HepG2 (cell line): Measurements from ENCODE around the gene MYL3. TPM values are rescaled to one million over a fixed set of nuclear protein-coding genes. Genes with fewer than 3 reads are reported as not detected.

Experiments used
- ATAC-seq: fragments of 200-7000 bp; cut with Tn5 transposase; 3 replicates; pipeline ENCODE4 v1.9.1; 2020; ENCODE audit warnings: mild to moderate bottlenecking, moderate library complexity
- BruUV-seq: library from RNA; stranded (reverse); fragments of 400-500 nt; replicated peaks from 2 replicates; lab custom pipeline; 2021; lab: Mats Ljungman, UMichigan
- CTCF ChIA-PET: fragments of 300-600 bp; formaldehyde crosslinking; extraction: SDS; loops from one replicate; lab custom pipeline; 2021; ENCODE audit warnings: low total read pairs, inconsistent platforms, low intra/inter-chr PET ratio; lab: Yijun Ruan, JAX
- POLR2A ChIA-PET: fragments of 350-600 bp; sonication (Branson Sonifier 250); formaldehyde crosslinking; loops from one replicate; lab custom pipeline; 2020; ENCODE audit warnings: antibody characterized with exemption, inconsistent platforms; lab: Yijun Ruan, JAX
- DNase-seq: peaks from one replicate; pipeline ENCODE4 v3.0.0-alpha.2; 2015; ENCODE audit warnings: low spot score
- FAIRE-seq: peaks from 3 replicates; lab custom pipeline; 2011; peaks lifted over from hg19 to GRCh38; lab: Jason Lieb, UNC
- H2AFZ ChIP-seq: one replicate; pipeline ENCODE4 v1.6.1; 2011; ENCODE audit warnings: low read length, inconsistent platforms
- H3K27ac ChIP-seq: fragments of 300-600 bp; 3 replicates; pipeline ENCODE4 v1.8.0; 2011; ENCODE audit warnings: mixed run types, mild to moderate bottlenecking, mixed read lengths, low read length, inconsistent platforms; ENCODE audit not compliant: insufficient read depth; ENCODE audit errors: extremely low read length
- H3K27me3 ChIP-seq, 2 experiments: fragments of 200-600 bp in 1 of 2; 2 replicates in 1 of 2; 3 replicates in 1 of 2; pipeline versions ENCODE4 v1.6.0 to v1.8.0; 2011; ENCODE audit warnings: low read length in 2 of 2, mild to moderate bottlenecking in 2 of 2, moderate library complexity in 2 of 2, inconsistent platforms in 1 of 2; ENCODE audit not compliant: insufficient read depth in 2 of 2, control insufficient read depth in 1 of 2
- H3K36me3 ChIP-seq, 2 experiments: fragments of 200-600 bp in 1 of 2; replicated peaks in 1 of 2; 2 replicates in 1 of 2; 3 replicates in 1 of 2; pipeline versions ENCODE4 v1.5.1 to v1.8.0; 2011; ENCODE audit warnings: low read length in 2 of 2, inconsistent platforms in 1 of 2; ENCODE audit not compliant: insufficient read depth in 2 of 2, control insufficient read depth in 1 of 2
- H3K4me1 ChIP-seq: 2 replicates; pipeline ENCODE4 v1.5.1; 2012; ENCODE audit warnings: low read length, inconsistent platforms; ENCODE audit not compliant: insufficient read depth
- H3K4me2 ChIP-seq: 2 replicates; pipeline ENCODE4 v1.6.0; 2011; ENCODE audit warnings: low read depth, low read length, inconsistent platforms
- H3K4me3 ChIP-seq, 3 experiments: fragments of 200-600 bp in 1 of 3; sonication (generic), shearing (Covaris generic) in 1 of 3; replicated peaks in 1 of 3; 2 replicates each; pipeline ENCODE4 v1.5.1; 2011 to 2016; ENCODE audit warnings: low read length in 3 of 3, inconsistent platforms in 2 of 3, low read depth in 2 of 3, mild to moderate bottlenecking in 2 of 3, control low read depth in 1 of 3, mixed read lengths in 1 of 3; ENCODE audit not compliant: insufficient read depth in 1 of 3
- H3K79me2 ChIP-seq: one replicate; pipeline ENCODE4 v1.6.1; 2011; ENCODE audit warnings: low read length, inconsistent platforms; ENCODE audit not compliant: insufficient read depth
- H3K9ac ChIP-seq: 2 replicates; pipeline ENCODE4 v1.6.0; 2011; ENCODE audit warnings: mild to moderate bottlenecking, low read depth, low read length, inconsistent platforms; ENCODE audit not compliant: insufficient read depth
- H3K9me3 ChIP-seq: 2 replicates; pipeline ENCODE4 v1.5.1; 2012; ENCODE audit warnings: mild to moderate bottlenecking, low read length
- H4K20me1 ChIP-seq: 2 replicates; pipeline ENCODE4 v1.6.0; 2011; ENCODE audit warnings: inconsistent platforms, mild to moderate bottlenecking, low read length, moderate library complexity; ENCODE audit not compliant: insufficient read depth
- ELF3 ChIP-seq: IDR thresholded peaks from 2 replicates; pipeline ENCODE4 v1.6.1; 2016; ENCODE audit warnings: missing genetic modification reagents, missing compliant biosample characterization
- FOXA3 ChIP-seq: IDR thresholded peaks from 2 replicates; pipeline ENCODE4 v1.6.1; 2016; ENCODE audit warnings: missing genetic modification reagents, missing compliant biosample characterization
- FOXM1 ChIP-seq: sonication (generic); formaldehyde crosslinking; IDR thresholded peaks from 2 replicates; pipeline ENCODE4 v1.5.0; 2020; ENCODE audit warnings: missing genetic modification reagents
- PAF1 ChIP-seq: IDR thresholded peaks from 2 replicates; pipeline ENCODE4 v1.6.1; 2016; ENCODE audit warnings: missing genetic modification reagents, missing compliant biosample characterization
- PHB2 ChIP-seq: fragments of 450-650 bp; IDR thresholded peaks from 2 replicates; pipeline ENCODE4 v1.6.1; 2018; ENCODE audit not compliant: partially characterized antibody
- ZFP41 ChIP-seq: sonication (generic); formaldehyde crosslinking; IDR thresholded peaks from 2 replicates; pipeline ENCODE4 v1.4.0; 2020; ENCODE audit warnings: mild to moderate bottlenecking, missing genetic modification reagents, borderline replicate concordance
- ZNF121 ChIP-seq: sonication (generic); formaldehyde crosslinking; IDR thresholded peaks from 2 replicates; pipeline ENCODE4 v1.5.0; 2020; ENCODE audit warnings: mild to moderate bottlenecking, missing genetic modification reagents
- ZSCAN29 ChIP-seq: sonication (generic); formaldehyde crosslinking; conservative IDR thresholded peaks from 2 replicates; pipeline ENCODE4 v1.4.0; 2020; ENCODE audit warnings: mild to moderate bottlenecking, missing genetic modification reagents
- WGBS: methylation state at CpG from one replicate; pipeline ENCODE4 v1.1.6; 2017; ENCODE audit warnings: low lambda C conversion rate; 5-methylcytosine and 5-hydroxymethylcytosine counted together
- in situ Hi-C: cut with HindIII; loops from 2 replicates; pipeline ENCODE4 v1.10.0; 2017; ENCODE audit warnings: low pct_unique_long_range_greater_than_20kb; ENCODE audit not compliant: extremely low pct_ligation_motif_present
- intact Hi-C: fragments of 100-400 bp; cut with micrococcal nuclease; formaldehyde crosslinking; loops from one replicate; pipeline ENCODE4 v1.10.0; 2022; ENCODE audit not compliant: unreplicated experiment
- polyA plus RNA-seq, 8 experiments: library from polyadenylated mRNA; depleted of rRNA in 3 of 8; stranded (reverse) in 7 of 8; unstranded in 1 of 8; fragments of >200 nt; fragmentation: Illumina TruSeq in 4 of 8; extraction: Trizol in 4 of 8; gene quantifications; 2 replicates each; pipeline versions ENCODE4 v1.2.1 to v1.2.3, GENCODE V29; 2011 to 2016; ENCODE audit warnings: low read depth in 4 of 8, missing spikeins in 1 of 8, mixed read lengths in 1 of 8; ENCODE audit not compliant: insufficient read depth in 1 of 8
- total RNA-seq, 5 experiments: library from RNA; depleted of rRNA; stranded (reverse); fragments of >200 nt; fragmentation: Illumina TruSeq; extraction: Trizol; gene quantifications; 2 replicates each; pipeline ENCODE4 v1.2.3, GENCODE V29; 2016; ENCODE audit warnings: low read depth in 1 of 5
- TF ChIP-seq, protein P1 (sequence below): sonication (generic); formaldehyde crosslinking; IDR thresholded peaks from 2 replicates; pipeline ENCODE4 v1.4.0; 2020; ENCODE audit warnings: missing genetic modification reagents

MYL3 gene
- total and polyA plus RNA-seq, 2 of the 13 experiments (the other 11 are each of a cell fraction or from before 2014, with no cell fraction given): not detected

DNA sequence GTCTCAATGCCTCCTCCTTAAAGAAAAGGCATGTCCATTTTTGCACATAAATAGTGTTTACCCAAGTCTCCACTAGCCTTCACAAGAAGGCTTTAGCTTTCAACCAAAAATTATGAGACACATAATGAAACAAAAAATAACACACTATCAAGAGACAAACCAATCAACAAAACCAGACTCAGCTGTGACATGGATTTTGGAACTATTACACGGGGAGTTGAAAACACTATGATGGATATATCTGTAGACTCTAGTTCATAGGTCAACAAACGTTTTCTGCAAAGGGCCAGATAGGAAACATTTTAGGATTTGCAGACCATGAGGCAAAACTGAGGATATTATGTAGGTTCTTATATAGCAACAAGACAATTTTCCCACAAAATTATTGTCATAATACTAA is 24.9 kb downstream of the MYL3 start:
- ATAC-seq (no peak), DNase-seq (no peak), FAIRE-seq (no peak)
- ChIA-PET CTCF (no interaction called here), POLR2A (no interaction called here)
- Histone ChIP-seq H2AFZ (no peak overlapping the region), H3K9ac (no peak overlapping the region), H3K27ac (no peak overlapping the region), H3K27me3 (no peaks in the 10 kb centered on the region), H3K4me3 (no peak overlapping the region), H3K4me1 (no peaks in the 10 kb centered on the region), H3K9me3 (peaks cover 18% of the 10 kb centered on the region), H3K36me3 (no peaks in the 10 kb centered on the region), H3K79me2 (no peaks in the 10 kb centered on the region), H3K4me2 (no peak overlapping the region), H4K20me1 (no peaks in the 10 kb centered on the region)
- intact Hi-C loops (no loop called here), in situ Hi-C loops (no loop called here)
- no TSS peak for BruUV-seq
- 19% methylated on average over 2 of the region's 2 CpGs for WGBS
- TF ChIP-seq ZSCAN29: no peak
- TF ChIP-seq PAF1 (CRISPR knock-in tag): no peak
- TF ChIP-seq PHB2: no peak

DNA sequence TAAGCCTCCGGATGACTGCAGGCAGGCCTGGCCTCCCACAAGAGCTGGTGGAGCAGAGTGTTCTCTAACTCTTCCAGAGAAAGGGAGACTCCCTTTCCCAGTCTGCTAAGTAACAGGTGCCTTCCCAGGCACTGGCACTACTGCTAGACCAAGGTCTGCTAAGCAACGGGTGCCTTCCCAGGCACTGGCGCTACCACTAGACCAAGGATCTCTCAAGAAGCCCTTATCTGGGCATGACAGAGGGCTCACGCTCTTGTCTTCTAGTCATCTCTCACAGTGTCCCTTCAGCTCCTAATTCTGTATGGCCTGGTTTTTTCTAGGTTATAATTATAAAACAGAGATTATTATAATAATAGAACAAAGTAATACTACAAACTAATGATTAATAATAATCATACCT is 27.8 kb downstream of the MYL3 start:
- WGBS: 79% methylated on average over 4 of the region's 4 CpGs
- POLR2A ChIA-PET: no interaction called here
- DNase-seq: no peak
- CTCF ChIA-PET: no interaction called here
- Histone ChIP-seq H4K20me1 (no peaks in the 10 kb centered on the region), H3K4me1 (no peaks in the 10 kb centered on the region), H3K27ac (no peak overlapping the region), H2AFZ (no peak overlapping the region), H3K4me3 (no peak overlapping the region), H3K9me3 (peaks cover 4% of the 10 kb centered on the region), H3K27me3 (0 out of 5 replicates have a peak, but pooled peaks cover 0 to 2% of the 10 kb centered on the region in 2 experiments), H3K9ac (no peak overlapping the region), H3K79me2 (no peaks in the 10 kb centered on the region), H3K36me3 (no peaks in the 10 kb centered on the region), H3K4me2 (no peak overlapping the region)
- no TSS peak for BruUV-seq
- no peak for FAIRE-seq
- in situ Hi-C loops (no loop called here), intact Hi-C loops (no loop called here)
- ATAC-seq: no peak
- TF ChIP-seq, protein P1, sequence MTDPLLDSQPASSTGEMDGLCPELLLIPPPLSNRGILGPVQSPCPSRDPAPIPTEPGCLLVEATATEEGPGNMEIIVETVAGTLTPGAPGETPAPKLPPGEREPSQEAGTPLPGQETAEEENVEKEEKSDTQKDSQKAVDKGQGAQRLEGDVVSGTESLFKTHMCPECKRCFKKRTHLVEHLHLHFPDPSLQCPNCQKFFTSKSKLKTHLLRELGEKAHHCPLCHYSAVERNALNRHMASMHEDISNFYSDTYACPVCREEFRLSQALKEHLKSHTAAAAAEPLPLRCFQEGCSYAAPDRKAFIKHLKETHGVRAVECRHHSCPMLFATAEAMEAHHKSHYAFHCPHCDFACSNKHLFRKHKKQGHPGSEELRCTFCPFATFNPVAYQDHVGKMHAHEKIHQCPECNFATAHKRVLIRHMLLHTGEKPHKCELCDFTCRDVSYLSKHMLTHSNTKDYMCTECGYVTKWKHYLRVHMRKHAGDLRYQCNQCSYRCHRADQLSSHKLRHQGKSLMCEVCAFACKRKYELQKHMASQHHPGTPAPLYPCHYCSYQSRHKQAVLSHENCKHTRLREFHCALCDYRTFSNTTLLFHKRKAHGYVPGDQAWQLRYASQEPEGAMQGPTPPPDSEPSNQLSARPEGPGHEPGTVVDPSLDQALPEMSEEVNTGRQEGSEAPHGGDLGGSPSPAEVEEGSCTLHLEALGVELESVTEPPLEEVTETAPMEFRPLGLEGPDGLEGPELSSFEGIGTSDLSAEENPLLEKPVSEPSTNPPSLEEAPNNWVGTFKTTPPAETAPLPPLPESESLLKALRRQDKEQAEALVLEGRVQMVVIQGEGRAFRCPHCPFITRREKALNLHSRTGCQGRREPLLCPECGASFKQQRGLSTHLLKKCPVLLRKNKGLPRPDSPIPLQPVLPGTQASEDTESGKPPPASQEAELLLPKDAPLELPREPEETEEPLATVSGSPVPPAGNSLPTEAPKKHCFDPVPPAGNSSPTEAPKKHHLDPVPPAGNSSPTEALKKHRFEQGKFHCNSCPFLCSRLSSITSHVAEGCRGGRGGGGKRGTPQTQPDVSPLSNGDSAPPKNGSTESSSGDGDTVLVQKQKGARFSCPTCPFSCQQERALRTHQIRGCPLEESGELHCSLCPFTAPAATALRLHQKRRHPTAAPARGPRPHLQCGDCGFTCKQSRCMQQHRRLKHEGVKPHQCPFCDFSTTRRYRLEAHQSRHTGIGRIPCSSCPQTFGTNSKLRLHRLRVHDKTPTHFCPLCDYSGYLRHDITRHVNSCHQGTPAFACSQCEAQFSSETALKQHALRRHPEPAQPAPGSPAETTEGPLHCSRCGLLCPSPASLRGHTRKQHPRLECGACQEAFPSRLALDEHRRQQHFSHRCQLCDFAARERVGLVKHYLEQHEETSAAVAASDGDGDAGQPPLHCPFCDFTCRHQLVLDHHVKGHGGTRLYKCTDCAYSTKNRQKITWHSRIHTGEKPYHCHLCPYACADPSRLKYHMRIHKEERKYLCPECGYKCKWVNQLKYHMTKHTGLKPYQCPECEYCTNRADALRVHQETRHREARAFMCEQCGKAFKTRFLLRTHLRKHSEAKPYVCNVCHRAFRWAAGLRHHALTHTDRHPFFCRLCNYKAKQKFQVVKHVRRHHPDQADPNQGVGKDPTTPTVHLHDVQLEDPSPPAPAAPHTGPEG (CRISPR knock-in tag): no peak
- no peak for TF ChIP-seq ZFP41
- no peak for TF ChIP-seq ZNF121 (CRISPR knock-in tag)
- TF ChIP-seq ELF3 (CRISPR knock-in tag): no peak
- TF ChIP-seq FOXM1 (CRISPR knock-in tag): no peak
- no peak for TF ChIP-seq FOXA3 (CRISPR knock-in tag)
